PC-3 (cell line): ENCODE measurements around the gene MED13L. TPM values are rescaled to one million over a fixed set of nuclear protein-coding genes. Genes with fewer than 3 reads are reported as not detected.

Experiments
- ATAC-seq: fragments of 200-7000 bp; cut with Tn5 transposase; 2 replicates; pipeline ENCODE4 v1.9.1; 2020; ENCODE audit warnings: mild to moderate bottlenecking, moderate library complexity
- BruUV-seq: library from RNA; stranded (reverse); fragments of 400-500 nt; replicated peaks from 2 replicates; lab custom pipeline; 2021; lab: Mats Ljungman, UMichigan
- CTCF ChIA-PET: fragments of 300-600 bp; sonication (Branson Sonifier 250); formaldehyde crosslinking; loops from one replicate; lab custom pipeline; 2022; ENCODE audit warnings: antibody characterized with exemption; lab: Charles Lee
- POLR2A ChIA-PET: fragments of 300-600 bp; sonication (Branson Sonifier 250); formaldehyde crosslinking; loops from one replicate; lab custom pipeline; 2022; ENCODE audit warnings: antibody characterized with exemption; ENCODE audit not compliant: unreplicated experiment; lab: Charles Lee
- DNase-seq: peaks from one replicate; pipeline ENCODE4 v3.0.0-alpha.2; 2015
- H2AFZ ChIP-seq: fragments of 300-600 bp; sonication (generic); 2 replicates; pipeline ENCODE4 v1.6.0; 2016; ENCODE audit warnings: antibody characterized with exemption, low read length
- H3F3A ChIP-seq: fragments of 300-600 bp; sonication (generic); one replicate; pipeline ENCODE4 v1.6.0; 2017; ENCODE audit warnings: antibody characterized with exemption, low read length, control low read depth, mild to moderate bottlenecking; ENCODE audit not compliant: unreplicated experiment
- H3K27ac ChIP-seq: fragments of 300-600 bp; sonication (generic); 2 replicates; pipeline ENCODE4 v1.5.1; 2016; ENCODE audit warnings: mild to moderate bottlenecking, low read length
- H3K27me3 ChIP-seq: fragments of 300-600 bp; sonication (generic); 2 replicates; pipeline ENCODE4 v1.6.1; 2016; ENCODE audit warnings: low read length, mixed read lengths
- H3K36me3 ChIP-seq: fragments of 300-600 bp; sonication (generic); 2 replicates; pipeline ENCODE4 v1.6.1; 2016; ENCODE audit warnings: low read depth, mixed run types, low read length, mixed read lengths
- H3K4me1 ChIP-seq: fragments of 300-600 bp; sonication (generic); 2 replicates; pipeline ENCODE4 v1.5.1; 2016; ENCODE audit warnings: low read length; ENCODE audit not compliant: insufficient read depth
- H3K4me2 ChIP-seq: fragments of 300-600 bp; sonication (generic); 2 replicates; pipeline ENCODE4 v1.6.0; 2016; ENCODE audit warnings: low read length
- H3K4me3 ChIP-seq: fragments of 300-600 bp; sonication (generic); 2 replicates; pipeline ENCODE4 v1.5.1; 2016; ENCODE audit warnings: mild to moderate bottlenecking, low read length, mixed read lengths
- H3K79me2 ChIP-seq: fragments of 300-600 bp; sonication (generic); 2 replicates; pipeline ENCODE4 v1.6.1; 2017; ENCODE audit warnings: low read length, mixed read lengths
- H3K9ac ChIP-seq: fragments of 300-600 bp; sonication (generic); 2 replicates; pipeline ENCODE4 v1.6.0; 2016; ENCODE audit warnings: mild to moderate bottlenecking, low read length
- H3K9me2 ChIP-seq: fragments of 300-600 bp; sonication (generic); replicated peaks from 2 replicates; pipeline ENCODE4 v1.6.1; 2016; ENCODE audit warnings: mixed run types, low read length, mixed read lengths
- H3K9me3 ChIP-seq: fragments of 300-600 bp; sonication (generic); 2 replicates; pipeline ENCODE4 v1.6.1; 2016; ENCODE audit warnings: low read length, mixed read lengths
- H4K20me1 ChIP-seq: fragments of 300-600 bp; sonication (generic); 2 replicates; pipeline ENCODE4 v1.6.1; 2016; ENCODE audit warnings: low read length, mixed read lengths
- EZH2 ChIP-seq: fragments of 300-600 bp; sonication (generic); IDR thresholded peaks from one replicate; pipeline ENCODE4 v1.6.1; 2017; ENCODE audit warnings: antibody characterized with exemption, mild to moderate bottlenecking, low read length; ENCODE audit not compliant: unreplicated experiment
- EZH2phosphoT487 ChIP-seq: fragments of 300-600 bp; sonication (generic); IDR thresholded peaks from 2 replicates; pipeline ENCODE4 v1.6.1; 2018; ENCODE audit warnings: mild to moderate bottlenecking, antibody characterized with exemption, low read length, borderline replicate concordance
- intact Hi-C: fragments of 100-400 bp; cut with micrococcal nuclease; formaldehyde crosslinking; loops from 2 replicates; pipeline ENCODE4 v1.9.0; 2023
- total RNA-seq: library from RNA; depleted of rRNA; stranded (reverse); fragments of >200 nt; gene quantifications from 2 replicates; pipeline ENCODE4 v1.2.3, GENCODE V29; 2014
- TF ChIP-seq, protein P1 (sequence below): fragments of 300-600 bp; sonication (generic); conservative IDR thresholded peaks from 2 replicates; pipeline ENCODE4 v1.5.1; 2017; ENCODE audit warnings: antibody characterized with exemption, low read depth, mild to moderate bottlenecking, low read length

The MED13L gene
- total RNA-seq, 1 experiment from 2014 or later = 61.2 TPM

GRCh38 chr12:115956659-115957058, 320.8 kb downstream of the MED13L start:
- Histone ChIP-seq H3K27ac (no peak overlapping the region), H3K4me2 (no peak overlapping the region), H4K20me1 (no peaks in the 10 kb centered on the region), H2AFZ (no peak overlapping the region), H3K36me3 (peaks cover 23% of the 10 kb centered on the region), H3K4me3 (no peak overlapping the region), H3K9me2 (no peaks in the 10 kb centered on the region), H3F3A (no peaks in the 10 kb centered on the region), H3K27me3 (no peaks in the 10 kb centered on the region), H3K4me1 (no peaks in the 10 kb centered on the region), H3K9me3 (no peaks in the 10 kb centered on the region), H3K79me2 (no peaks in the 10 kb centered on the region), H3K9ac (no peak overlapping the region)
- intact Hi-C loops = no loop called here
- TF ChIP-seq EZH2 = no peak
- BruUV-seq = no TSS peak
- ATAC-seq (no peak), DNase-seq (no peak)
- ChIA-PET POLR2A (no interaction called here), CTCF (no interaction called here)

DNA sequence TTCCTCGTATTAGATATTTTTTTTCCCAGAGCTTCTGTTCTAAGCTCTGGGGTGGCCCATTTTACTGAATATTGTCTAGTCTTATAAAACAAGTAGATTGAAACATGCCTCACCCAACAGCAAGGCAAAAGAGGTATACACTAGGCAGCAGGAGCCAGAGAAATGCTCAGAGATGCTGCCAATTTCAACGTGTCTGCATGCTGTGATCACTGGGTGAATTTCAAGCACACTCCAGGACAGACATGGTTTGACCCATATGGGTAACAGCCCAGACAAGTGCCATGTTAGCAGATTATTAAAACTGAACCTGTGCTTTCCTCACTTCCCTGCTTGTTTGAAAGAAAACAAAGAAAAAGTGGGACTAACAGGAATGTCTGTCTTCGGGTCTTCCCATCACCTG, 321.3 kb downstream of the MED13L start:
- no TSS peak for BruUV-seq

DNA sequence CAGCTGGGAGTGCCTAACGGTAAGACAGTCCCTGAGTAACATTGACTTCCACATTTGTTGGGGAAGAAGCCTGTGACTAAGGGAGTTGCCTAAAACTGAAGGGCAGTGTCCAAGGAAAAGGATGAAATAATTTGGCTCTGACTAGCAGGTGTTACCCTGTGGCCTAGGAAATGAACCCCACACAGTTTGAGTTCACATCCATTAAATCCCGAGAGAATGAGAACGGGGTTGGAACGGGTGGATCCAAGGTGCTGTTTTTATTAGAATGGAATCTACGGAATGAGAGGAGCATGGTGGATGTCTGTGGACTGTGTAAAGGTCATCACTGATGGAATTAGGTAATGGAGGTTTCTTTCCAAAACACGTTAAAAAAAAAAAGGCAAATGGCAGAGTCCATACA, 324.0 kb downstream of the MED13L start:
- Histone ChIP-seq H3K79me2 (no peaks in the 10 kb centered on the region), H2AFZ (no peak overlapping the region), H3K4me2 (no peak overlapping the region), H3K4me3 (no peak overlapping the region), H3K27ac (no peak overlapping the region), H3K27me3 (no peaks in the 10 kb centered on the region), H3K9ac (no peak overlapping the region), H3K4me1 (no peaks in the 10 kb centered on the region), H4K20me1 (no peaks in the 10 kb centered on the region), H3K36me3 (peaks cover 7% of the 10 kb centered on the region), H3K9me3 (no peaks in the 10 kb centered on the region), H3F3A (no peaks in the 10 kb centered on the region), H3K9me2 (no peaks in the 10 kb centered on the region)
- TF ChIP-seq, protein P1, sequence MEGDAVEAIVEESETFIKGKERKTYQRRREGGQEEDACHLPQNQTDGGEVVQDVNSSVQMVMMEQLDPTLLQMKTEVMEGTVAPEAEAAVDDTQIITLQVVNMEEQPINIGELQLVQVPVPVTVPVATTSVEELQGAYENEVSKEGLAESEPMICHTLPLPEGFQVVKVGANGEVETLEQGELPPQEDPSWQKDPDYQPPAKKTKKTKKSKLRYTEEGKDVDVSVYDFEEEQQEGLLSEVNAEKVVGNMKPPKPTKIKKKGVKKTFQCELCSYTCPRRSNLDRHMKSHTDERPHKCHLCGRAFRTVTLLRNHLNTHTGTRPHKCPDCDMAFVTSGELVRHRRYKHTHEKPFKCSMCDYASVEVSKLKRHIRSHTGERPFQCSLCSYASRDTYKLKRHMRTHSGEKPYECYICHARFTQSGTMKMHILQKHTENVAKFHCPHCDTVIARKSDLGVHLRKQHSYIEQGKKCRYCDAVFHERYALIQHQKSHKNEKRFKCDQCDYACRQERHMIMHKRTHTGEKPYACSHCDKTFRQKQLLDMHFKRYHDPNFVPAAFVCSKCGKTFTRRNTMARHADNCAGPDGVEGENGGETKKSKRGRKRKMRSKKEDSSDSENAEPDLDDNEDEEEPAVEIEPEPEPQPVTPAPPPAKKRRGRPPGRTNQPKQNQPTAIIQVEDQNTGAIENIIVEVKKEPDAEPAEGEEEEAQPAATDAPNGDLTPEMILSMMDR = no peak
- TF ChIP-seq EZH2phosphoT487 (no peak), EZH2 (no peak)
- no peak for DNase-seq
- no peak for ATAC-seq
- POLR2A ChIA-PET = no interaction called here
- intact Hi-C loops = no loop called here
- BruUV-seq = no TSS peak
- CTCF ChIA-PET = no interaction called here

More for the DNA sequence above, 321.3 kb downstream of the MED13L start:
- H3K4me3 ChIP-seq = no peak overlapping the region
- H3K27ac ChIP-seq = no peak overlapping the region
- CTCF ChIA-PET = no interaction called here
- TF ChIP-seq EZH2phosphoT487 (no peak), EZH2 (no peak)
- TF ChIP-seq, protein P1 = no peak
- H3K4me1 ChIP-seq = no peaks in the 10 kb centered on the region
- no peaks in the 10 kb centered on the region for H3K9me3 ChIP-seq
- POLR2A ChIA-PET = no interaction called here
- no peaks in the 10 kb centered on the region for H3K27me3 ChIP-seq
- DNase-seq (no peak), ATAC-seq (no peak)
- H4K20me1 ChIP-seq = no peaks in the 10 kb centered on the region
- no peak overlapping the region for H3K4me2 ChIP-seq
- no peaks in the 10 kb centered on the region for H3F3A ChIP-seq
- no peak overlapping the region for H3K9ac ChIP-seq
- H3K36me3 ChIP-seq = peaks cover 22% of the 10 kb centered on the region
- H3K79me2 ChIP-seq = no peaks in the 10 kb centered on the region
- intact Hi-C loops = no loop called here
- no peaks in the 10 kb centered on the region for H3K9me2 ChIP-seq
- no peak overlapping the region for H2AFZ ChIP-seq
